Measurements from ENCODE around the gene KTI12. TPM values are rescaled to one million over a fixed set of nuclear protein-coding genes. Genes with fewer than 3 reads are reported as not detected.

Gene KTI12
- total RNA-seq, 1 donor from 2014 or later = 8.6 TPM

DNA sequence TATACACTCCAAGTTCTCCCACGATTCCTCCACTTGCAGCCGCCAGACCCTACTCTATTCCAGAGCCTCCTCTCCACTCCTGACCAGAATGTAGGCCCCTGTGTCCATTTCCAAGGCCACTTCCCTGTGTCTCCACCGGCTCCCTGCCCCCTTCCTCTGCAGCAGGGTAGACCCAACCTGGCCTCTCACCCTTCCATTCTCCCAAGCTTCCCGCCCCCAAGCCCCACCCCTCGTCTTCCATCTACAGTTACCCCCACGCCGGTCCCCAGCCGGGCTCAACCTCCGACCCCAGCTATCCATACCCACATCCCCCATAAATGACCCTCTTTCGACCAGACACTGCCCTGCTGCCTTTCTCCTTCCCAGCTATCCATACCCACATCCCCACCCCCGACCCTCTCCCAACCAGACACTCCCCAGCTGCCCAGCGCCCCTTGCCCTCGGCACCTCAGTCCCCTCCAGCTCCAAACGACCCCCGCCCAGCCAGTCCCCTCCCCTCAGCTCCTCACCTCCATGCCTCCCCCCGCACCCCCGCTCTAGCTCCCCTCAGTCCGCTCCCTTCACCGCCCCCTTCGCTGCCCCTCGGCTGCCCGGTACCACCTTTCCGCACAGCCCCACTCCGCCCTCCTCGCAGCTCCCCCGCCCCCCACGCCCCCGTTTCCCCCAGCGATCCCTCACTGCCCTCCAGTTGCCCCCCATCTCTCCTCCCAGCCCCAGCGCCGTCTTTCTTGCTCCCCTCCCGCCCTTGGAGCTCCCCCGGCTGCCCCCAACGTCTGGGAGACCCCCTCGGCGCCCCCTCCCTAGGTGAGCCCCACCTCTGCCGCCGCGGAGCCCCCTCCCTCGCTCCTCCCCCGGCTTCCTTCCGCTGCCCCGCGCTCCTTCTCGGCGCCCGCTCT, 43.8 kb downstream of the KTI12 start:
- no peak overlapping the region for H3K27ac ChIP-seq
- no peaks in the 10 kb centered on the region for H3K4me1 ChIP-seq
- ATAC-seq (no peak), DNase-seq (no peak)
- no peaks in the 10 kb centered on the region for H3K9me3 ChIP-seq
- intact Hi-C loops (cut with DNase I) = no loop called here
- H3K36me3 ChIP-seq = no peaks in the 10 kb centered on the region
- H3K27me3 ChIP-seq (ENCODE audit: low read depth) = peaks cover 56% of the 10 kb centered on the region
- TF ChIP-seq, protein P1, sequence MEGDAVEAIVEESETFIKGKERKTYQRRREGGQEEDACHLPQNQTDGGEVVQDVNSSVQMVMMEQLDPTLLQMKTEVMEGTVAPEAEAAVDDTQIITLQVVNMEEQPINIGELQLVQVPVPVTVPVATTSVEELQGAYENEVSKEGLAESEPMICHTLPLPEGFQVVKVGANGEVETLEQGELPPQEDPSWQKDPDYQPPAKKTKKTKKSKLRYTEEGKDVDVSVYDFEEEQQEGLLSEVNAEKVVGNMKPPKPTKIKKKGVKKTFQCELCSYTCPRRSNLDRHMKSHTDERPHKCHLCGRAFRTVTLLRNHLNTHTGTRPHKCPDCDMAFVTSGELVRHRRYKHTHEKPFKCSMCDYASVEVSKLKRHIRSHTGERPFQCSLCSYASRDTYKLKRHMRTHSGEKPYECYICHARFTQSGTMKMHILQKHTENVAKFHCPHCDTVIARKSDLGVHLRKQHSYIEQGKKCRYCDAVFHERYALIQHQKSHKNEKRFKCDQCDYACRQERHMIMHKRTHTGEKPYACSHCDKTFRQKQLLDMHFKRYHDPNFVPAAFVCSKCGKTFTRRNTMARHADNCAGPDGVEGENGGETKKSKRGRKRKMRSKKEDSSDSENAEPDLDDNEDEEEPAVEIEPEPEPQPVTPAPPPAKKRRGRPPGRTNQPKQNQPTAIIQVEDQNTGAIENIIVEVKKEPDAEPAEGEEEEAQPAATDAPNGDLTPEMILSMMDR (IDR thresholded peaks at IDR 0.05) = no peak
- peak overlapping the region; percentile 49 for H3K4me3 ChIP-seq

- Histone ChIP-seq H3K27me3 (ENCODE audit: low read depth) (peaks cover 46% of the 10 kb centered on the region), H3K9me3 (no peaks in the 10 kb centered on the region), H3K27ac (no peak overlapping the region), H3K4me1 (no peaks in the 10 kb centered on the region), H3K36me3 (no peaks in the 10 kb centered on the region), H3K4me3 (no peak overlapping the region)
- TF ChIP-seq, protein P1 (IDR thresholded peaks at IDR 0.05) = no peak
- DNase-seq = no peak
- ATAC-seq = no peak
- intact Hi-C loops (cut with DNase I) = no loop called here
Observed at GRCh38 chr1:51988254-51988653, 45.4 kb downstream of the KTI12 start.

DNA sequence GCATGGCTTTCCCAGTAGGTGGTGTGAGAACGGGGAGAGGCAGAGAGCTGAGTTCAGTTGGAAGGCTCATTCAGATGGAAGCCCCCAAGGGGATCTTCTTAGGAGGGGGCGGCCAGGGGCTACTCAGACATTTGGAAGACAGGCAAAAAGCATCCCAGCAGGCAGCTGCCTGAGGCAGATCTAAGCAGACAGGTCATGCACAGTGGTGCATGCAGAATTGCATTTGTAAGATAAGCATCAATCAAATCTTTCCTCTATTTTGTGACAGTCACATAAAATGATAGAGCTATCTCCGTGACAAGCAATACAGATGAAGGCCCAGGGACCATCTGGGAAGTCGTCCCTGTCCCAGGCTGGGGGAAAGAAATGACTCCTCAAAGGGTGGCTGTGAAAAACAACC, 46.9 kb downstream of the KTI12 start:
- no peak overlapping the region for H3K4me3 ChIP-seq
- H3K27ac ChIP-seq = no peak overlapping the region
- peaks cover 31% of the 10 kb centered on the region for H3K27me3 ChIP-seq (ENCODE audit: low read depth)
- intact Hi-C loops (cut with DNase I) = no loop called here
- ATAC-seq = no peak
- TF ChIP-seq, protein P1 (IDR thresholded peaks at IDR 0.05) = no peak
- no peaks in the 10 kb centered on the region for H3K9me3 ChIP-seq
- no peak for DNase-seq
- H3K4me1 ChIP-seq = no peaks in the 10 kb centered on the region
- H3K36me3 ChIP-seq = no peaks in the 10 kb centered on the region

DNA sequence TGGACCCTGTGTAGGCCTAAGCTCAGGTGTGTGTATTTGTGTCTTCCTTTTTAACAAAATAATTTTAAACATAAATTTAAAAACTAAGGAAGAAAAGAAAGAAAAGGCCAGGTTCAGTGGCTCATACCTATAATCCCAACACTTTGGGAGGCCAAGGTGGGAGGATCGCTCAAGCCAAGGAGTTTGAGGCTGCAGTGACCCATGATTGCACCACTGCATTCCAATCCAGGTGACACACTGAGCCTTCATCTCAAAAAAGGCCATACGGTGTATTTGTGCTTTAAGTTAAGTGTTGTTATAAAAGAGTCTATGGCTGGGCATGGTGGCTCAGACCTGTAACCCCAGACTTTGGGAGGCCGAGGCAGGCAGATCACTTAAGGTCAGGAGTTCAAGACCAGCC, 51.4 kb downstream of the KTI12 start:
- no peaks in the 10 kb centered on the region for H3K36me3 ChIP-seq
- TF ChIP-seq, protein P1 (IDR thresholded peaks at IDR 0.05) = no peak
- intact Hi-C loops (cut with DNase I) = no loop called here
- ATAC-seq (no peak), DNase-seq (no peak)
- H3K27me3 ChIP-seq (ENCODE audit: low read depth) = peaks cover 1% of the 10 kb centered on the region
- H3K27ac ChIP-seq = no peak overlapping the region
- H3K9me3 ChIP-seq = no peaks in the 10 kb centered on the region
- no peaks in the 10 kb centered on the region for H3K4me1 ChIP-seq
- no peak overlapping the region for H3K4me3 ChIP-seq

Other genes starting within 250 kb of the KTI12 start
- gene NRDC, start 155.1 kb downstream of the KTI12 start, total RNA-seq = 115 TPM
- 0.06 TPM for gene RAB3B, start 43.1 kb downstream of the KTI12 start, total RNA-seq
- gene TXNDC12, start 21.4 kb upstream of the KTI12 start, total RNA-seq = 55.5 TPM
- gene BTF3L4, start 22.5 kb upstream of the KTI12 start, total RNA-seq = 33.8 TPM
- 18.7 TPM for gene ZFYVE9, start 108.3 kb upstream of the KTI12 start, total RNA-seq